Vagina (tissue), 2 donors: ENCODE results near the gene SLC2A9. TPM values are rescaled to one million over a fixed set of nuclear protein-coding genes. Genes with fewer than 3 reads are reported as not detected.

ENCODE experiments used
- DNase-seq, 2 donors: peaks; one replicate each; pipeline ENCODE4 v3.0.0-alpha.2; 2017; ENCODE audit errors: extremely low spot score in 2 of 2
- H3K27ac ChIP-seq: fragments of 200-600 bp; sonication (generic); one replicate; pipeline ENCODE4 v1.5.1; 2019
- H3K27me3 ChIP-seq: fragments of 200-600 bp; sonication (generic); one replicate; pipeline ENCODE4 v1.5.1; 2019
- H3K36me3 ChIP-seq, 2 donors: fragments of 200-600 bp; sonication (generic); one replicate each; pipeline ENCODE4 v1.5.1; 2017 to 2019
- H3K4me1 ChIP-seq: fragments of 200-600 bp; sonication (generic); one replicate; pipeline ENCODE4 v1.5.1; 2019
- H3K4me3 ChIP-seq, 2 donors: fragments of 200-600 bp; sonication (generic); 1 replicate in 1 of 2; 2 replicates in 1 of 2; pipeline ENCODE4 v1.5.1; 2016 to 2019
- H3K9me3 ChIP-seq: fragments of 200-600 bp; sonication (generic); one replicate; pipeline ENCODE4 v1.5.1; 2019
- POLR2A ChIP-seq, 2 donors: fragments of 450-650 bp; IDR thresholded peaks; one replicate each; pipeline ENCODE4 v1.6.1; 2017; ENCODE audit warnings: antibody characterized with exemption in 2 of 2, mild to moderate bottlenecking in 2 of 2, moderate library complexity in 2 of 2
- POLR2AphosphoS5 ChIP-seq, 2 donors: sonication (generic); formaldehyde crosslinking; IDR thresholded peaks; one replicate each; pipeline ENCODE4 v1.9.0; 2017; ENCODE audit warnings: antibody characterized with exemption in 2 of 2, mild to moderate bottlenecking in 2 of 2, low read depth in 1 of 2; ENCODE audit not compliant: insufficient read depth in 1 of 2
- intact Hi-C: fragments of 100-400 bp; cut with DNase I; formaldehyde crosslinking; loops from one replicate; pipeline ENCODE4 v1.15.1; 2023
- total RNA-seq: library from RNA; depleted of rRNA; stranded (reverse); fragments of >200 nt; gene quantifications from one replicate; pipeline ENCODE4 v1.2.3, GENCODE V29; 2016
- TF ChIP-seq, protein P1 (sequence below), 3 experiments: fragments of 450-650 bp in 2 of 3; fragments of 200-600 bp in 1 of 3; sonication (generic) in 1 of 3; IDR thresholded peaks; one replicate each; pipeline ENCODE4 v1.5.1; 2017 to 2019; ENCODE audit warnings: antibody characterized with exemption in 3 of 3, mild to moderate bottlenecking in 2 of 3, moderate library complexity in 2 of 3

SLC2A9 gene
- total RNA-seq, 1 donor from 2014 or later: 7.9 TPM

DNA sequence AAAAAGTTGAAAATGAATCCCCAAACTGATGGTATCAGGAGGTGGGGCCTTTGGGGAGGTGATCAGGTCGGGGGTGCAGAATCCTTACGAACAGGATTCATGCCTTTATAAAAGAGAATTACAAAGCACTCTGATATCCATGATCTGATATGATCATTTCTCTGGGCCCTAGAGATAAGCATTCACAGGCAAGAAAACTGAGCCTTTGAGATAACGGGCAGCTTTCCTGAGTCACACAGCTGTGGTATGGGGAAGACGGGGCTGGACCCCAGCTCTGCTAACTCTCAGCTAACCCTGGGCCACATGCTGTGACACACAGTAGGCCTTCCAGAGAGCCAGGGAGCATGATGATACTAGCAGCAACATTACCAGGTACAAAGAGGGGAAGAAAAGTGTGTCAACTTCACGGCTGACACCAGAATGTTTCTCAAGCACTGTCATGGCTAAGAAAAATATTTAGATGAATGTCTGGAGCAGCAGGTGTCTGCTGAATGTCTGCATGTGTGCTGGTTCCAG, 85.1 kb downstream of the SLC2A9 start:
- no peak overlapping the region for H3K4me3 ChIP-seq
- no peaks in the 10 kb centered on the region for H3K9me3 ChIP-seq
- DNase-seq: no peak
- H3K27me3 ChIP-seq: no peaks in the 10 kb centered on the region
- no peaks in the 10 kb centered on the region for H3K4me1 ChIP-seq
- TF ChIP-seq, protein P1, sequence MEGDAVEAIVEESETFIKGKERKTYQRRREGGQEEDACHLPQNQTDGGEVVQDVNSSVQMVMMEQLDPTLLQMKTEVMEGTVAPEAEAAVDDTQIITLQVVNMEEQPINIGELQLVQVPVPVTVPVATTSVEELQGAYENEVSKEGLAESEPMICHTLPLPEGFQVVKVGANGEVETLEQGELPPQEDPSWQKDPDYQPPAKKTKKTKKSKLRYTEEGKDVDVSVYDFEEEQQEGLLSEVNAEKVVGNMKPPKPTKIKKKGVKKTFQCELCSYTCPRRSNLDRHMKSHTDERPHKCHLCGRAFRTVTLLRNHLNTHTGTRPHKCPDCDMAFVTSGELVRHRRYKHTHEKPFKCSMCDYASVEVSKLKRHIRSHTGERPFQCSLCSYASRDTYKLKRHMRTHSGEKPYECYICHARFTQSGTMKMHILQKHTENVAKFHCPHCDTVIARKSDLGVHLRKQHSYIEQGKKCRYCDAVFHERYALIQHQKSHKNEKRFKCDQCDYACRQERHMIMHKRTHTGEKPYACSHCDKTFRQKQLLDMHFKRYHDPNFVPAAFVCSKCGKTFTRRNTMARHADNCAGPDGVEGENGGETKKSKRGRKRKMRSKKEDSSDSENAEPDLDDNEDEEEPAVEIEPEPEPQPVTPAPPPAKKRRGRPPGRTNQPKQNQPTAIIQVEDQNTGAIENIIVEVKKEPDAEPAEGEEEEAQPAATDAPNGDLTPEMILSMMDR (IDR thresholded peaks at IDR 0.05): no peak
- TF ChIP-seq POLR2AphosphoS5 (IDR thresholded peaks at IDR 0.05; ENCODE audit: insufficient read depth in 1 of 2, low read depth in 1 of 2) (no peak), POLR2A (IDR thresholded peaks at IDR 0.05) (no peak)
- intact Hi-C loops: no loop called here
- no peaks in the 10 kb centered on the region for H3K36me3 ChIP-seq
- no peak overlapping the region for H3K27ac ChIP-seq

DNA sequence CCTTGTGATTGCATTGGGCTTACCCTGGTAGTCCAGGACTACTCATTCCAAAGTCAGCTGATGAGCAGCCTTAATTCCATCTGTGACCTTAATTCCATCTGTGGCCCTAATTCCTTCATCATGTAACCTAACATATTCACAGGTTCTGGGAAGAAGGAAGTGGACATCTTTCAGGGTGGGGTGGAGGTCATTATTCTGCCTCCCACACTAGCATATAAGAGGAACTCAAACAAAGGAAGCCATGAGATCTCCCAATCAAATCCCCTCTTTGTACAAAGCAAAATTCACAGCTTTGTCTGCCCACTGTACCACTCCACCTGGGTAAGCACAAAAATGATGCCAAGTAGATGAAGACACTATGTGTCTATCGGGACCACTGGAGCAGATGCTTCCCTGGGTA, 87.3 kb downstream of the SLC2A9 start:
- no peaks in the 10 kb centered on the region for H3K27me3 ChIP-seq
- no peaks in the 10 kb centered on the region for H3K9me3 ChIP-seq
- DNase-seq: no peak
- no peak overlapping the region for H3K27ac ChIP-seq
- TF ChIP-seq POLR2AphosphoS5 (IDR thresholded peaks at IDR 0.05; ENCODE audit: insufficient read depth in 1 of 2, low read depth in 1 of 2) (no peak), POLR2A (IDR thresholded peaks at IDR 0.05) (no peak)
- TF ChIP-seq, protein P1 (IDR thresholded peaks at IDR 0.05): no peak
- H3K4me1 ChIP-seq: no peaks in the 10 kb centered on the region
- no peaks in the 10 kb centered on the region for H3K36me3 ChIP-seq
- H3K4me3 ChIP-seq: no peak overlapping the region
- intact Hi-C loops: no loop called here

DNA sequence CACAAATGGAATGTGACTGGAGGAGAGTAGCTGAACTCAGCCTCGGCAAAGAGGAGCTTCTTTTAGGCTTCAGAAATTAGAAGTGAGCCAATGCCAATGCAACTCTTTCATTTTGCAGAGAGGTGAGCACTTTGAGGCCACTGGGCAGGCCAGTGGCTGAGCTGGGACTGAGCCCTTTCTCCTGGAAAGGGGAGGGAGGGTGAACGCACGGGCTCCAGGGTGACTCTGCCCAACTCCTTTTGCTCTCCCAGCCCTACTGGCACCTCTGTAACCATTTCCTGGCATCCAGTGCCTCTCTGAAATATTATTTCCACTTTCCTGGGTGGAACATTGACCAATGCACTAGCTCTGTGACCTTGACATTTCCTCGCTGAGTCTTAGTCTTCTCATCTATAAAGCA, 88.1 kb downstream of the SLC2A9 start:
- TF ChIP-seq POLR2AphosphoS5 (IDR thresholded peaks at IDR 0.05; ENCODE audit: insufficient read depth in 1 of 2, low read depth in 1 of 2) (no peak), POLR2A (IDR thresholded peaks at IDR 0.05) (no peak)
- TF ChIP-seq, protein P1 (IDR thresholded peaks at IDR 0.05): no peak
- intact Hi-C loops: no loop called here
- no peak for DNase-seq
- Histone ChIP-seq H3K4me3 (no peak overlapping the region), H3K9me3 (no peaks in the 10 kb centered on the region), H3K36me3 (no peaks in the 10 kb centered on the region), H3K4me1 (no peaks in the 10 kb centered on the region), H3K27ac (no peak overlapping the region), H3K27me3 (no peaks in the 10 kb centered on the region)

DNA sequence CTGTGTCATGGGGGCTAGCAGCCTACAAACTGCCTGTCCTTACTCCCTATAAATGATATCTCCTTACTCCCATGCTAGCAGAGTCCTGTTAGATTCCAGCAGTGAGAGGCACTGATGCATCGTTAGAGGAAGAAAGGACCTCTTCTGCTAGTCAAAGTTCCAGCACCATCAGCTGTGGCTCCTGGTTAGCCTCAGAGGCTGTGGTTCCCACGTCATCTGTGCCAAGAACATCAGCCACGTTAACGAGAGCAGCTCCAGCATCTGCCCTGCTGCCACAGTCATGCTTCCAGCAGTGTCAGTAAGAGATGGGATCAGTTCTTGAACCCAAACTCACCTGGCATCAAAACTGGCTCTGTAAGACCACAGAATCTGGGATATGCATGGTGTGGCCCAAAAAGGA, 88.5 kb downstream of the SLC2A9 start:
- Histone ChIP-seq H3K4me3 (no peak overlapping the region), H3K9me3 (no peaks in the 10 kb centered on the region), H3K27me3 (no peaks in the 10 kb centered on the region), H3K4me1 (no peaks in the 10 kb centered on the region), H3K36me3 (no peaks in the 10 kb centered on the region), H3K27ac (no peak overlapping the region)
- TF ChIP-seq POLR2A (IDR thresholded peaks at IDR 0.05): no peak
- TF ChIP-seq, protein P1 (IDR thresholded peaks at IDR 0.05): no peak
- TF ChIP-seq POLR2AphosphoS5 (IDR thresholded peaks at IDR 0.05; ENCODE audit: insufficient read depth in 1 of 2, low read depth in 1 of 2): no peak
- intact Hi-C loops: no loop called here
- DNase-seq: no peak

DNA sequence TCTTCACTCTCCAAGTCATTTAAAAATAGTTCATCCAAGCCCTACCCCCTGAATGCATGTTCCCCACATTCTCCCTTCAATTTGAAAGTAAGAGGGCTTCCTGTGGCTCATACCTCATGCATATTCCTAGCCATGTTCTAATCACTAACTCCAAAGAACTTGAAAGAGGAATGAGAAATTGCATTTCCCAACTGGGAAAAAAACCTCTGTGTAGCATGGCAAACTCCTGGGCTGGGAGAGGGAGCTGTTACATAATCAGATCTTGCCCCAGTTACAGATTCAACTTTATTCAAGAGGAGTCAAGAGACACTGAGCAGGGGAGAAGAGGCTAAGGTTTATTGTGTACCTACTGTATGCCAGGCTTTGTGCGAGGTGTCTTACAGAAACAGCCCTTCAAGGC, 90.2 kb downstream of the SLC2A9 start:
- TF ChIP-seq POLR2A (IDR thresholded peaks at IDR 0.05): no peak
- TF ChIP-seq, protein P1 (IDR thresholded peaks at IDR 0.05): no peak
- no peak for TF ChIP-seq POLR2AphosphoS5 (IDR thresholded peaks at IDR 0.05; ENCODE audit: insufficient read depth in 1 of 2, low read depth in 1 of 2)
- Histone ChIP-seq H3K27me3 (no peaks in the 10 kb centered on the region), H3K9me3 (no peaks in the 10 kb centered on the region), H3K4me3 (no peak overlapping the region), H3K27ac (no peak overlapping the region), H3K36me3 (no peaks in the 10 kb centered on the region), H3K4me1 (no peaks in the 10 kb centered on the region)
- DNase-seq: no peak
- intact Hi-C loops: no loop called here
